Measurements from ENCODE around the gene RNF214. TPM values are rescaled to one million over a fixed set of nuclear protein-coding genes. Genes with fewer than 3 reads are reported as not detected.
A peak's percentile ranks its signal among the peaks of the same experiment; 100 is the strongest.

Gene RNF214
- polyA plus RNA-seq, 2 donors, result 5.9 to 6.6 TPM

GRCh38 chr11:117300773-117301172, 68.3 kb downstream of the RNF214 start:
- H3K27ac ChIP-seq (ENCODE audit: low read depth in 2 of 2, low read length in 1 of 2), result no peak overlapping the region
- H3K27me3 ChIP-seq (ENCODE audit: control insufficient read depth in 1 of 2, insufficient read depth in 2 of 2, low read length in 2 of 2), result no peaks in the 10 kb centered on the region
- H3K4me1 ChIP-seq (ENCODE audit: control insufficient read depth in 2 of 2, insufficient read depth in 2 of 2, low read length in 1 of 2), result peaks cover 5 to 10% of the 10 kb centered on the region in 2 donors
- no peaks in the 10 kb centered on the region for H3K36me3 ChIP-seq (ENCODE audit: control insufficient read depth in 2 of 2, insufficient read depth in 2 of 2, low read length in 1 of 2)
- no peak overlapping the region for H3K4me3 ChIP-seq (ENCODE audit: low read depth in 1 of 2, low read length in 2 of 2)
- no peaks in the 10 kb centered on the region for H3K9me3 ChIP-seq (ENCODE audit: control insufficient read depth in 2 of 2, insufficient read depth in 1 of 2, low read depth in 1 of 2, low read length in 1 of 2)
- WGBS, 2 donors, result 69 to 71% methylated on average over 5 of the region's 5 CpGs

- Histone ChIP-seq H3K4me1 (ENCODE audit: control insufficient read depth in 2 of 2, insufficient read depth in 2 of 2, low read length in 1 of 2) (peaks cover 5 to 10% of the 10 kb centered on the region in 2 donors), H3K27me3 (ENCODE audit: control insufficient read depth in 1 of 2, insufficient read depth in 2 of 2, low read length in 2 of 2) (no peaks in the 10 kb centered on the region), H3K36me3 (ENCODE audit: control insufficient read depth in 2 of 2, insufficient read depth in 2 of 2, low read length in 1 of 2) (no peaks in the 10 kb centered on the region), H3K27ac (ENCODE audit: low read depth in 2 of 2, low read length in 1 of 2) (no peak overlapping the region), H3K4me3 (ENCODE audit: low read depth in 1 of 2, low read length in 2 of 2) (no peak overlapping the region), H3K9me3 (ENCODE audit: control insufficient read depth in 2 of 2, insufficient read depth in 1 of 2, low read depth in 1 of 2, low read length in 1 of 2) (no peaks in the 10 kb centered on the region)
- 80 to 84% methylated on average over 7 of the region's 7 CpGs for WGBS, 2 donors
Measured at GRCh38 chr11:117302228-117302627, 69.8 kb downstream of the RNF214 start.

- Histone ChIP-seq H3K36me3 (ENCODE audit: control insufficient read depth in 2 of 2, insufficient read depth in 2 of 2, low read length in 1 of 2) (no peaks in the 10 kb centered on the region), H3K4me1 (ENCODE audit: control insufficient read depth in 2 of 2, insufficient read depth in 2 of 2, low read length in 1 of 2) (peaks cover 5 to 10% of the 10 kb centered on the region in 2 donors), H3K4me3 (ENCODE audit: low read depth in 1 of 2, low read length in 2 of 2) (no peak overlapping the region), H3K27ac (ENCODE audit: low read depth in 2 of 2, low read length in 1 of 2) (no peak overlapping the region), H3K27me3 (ENCODE audit: control insufficient read depth in 1 of 2, insufficient read depth in 2 of 2, low read length in 2 of 2) (no peaks in the 10 kb centered on the region), H3K9me3 (ENCODE audit: control insufficient read depth in 2 of 2, insufficient read depth in 1 of 2, low read depth in 1 of 2, low read length in 1 of 2) (no peaks in the 10 kb centered on the region)
- 52 to 73% methylated on average over 4 of the region's 4 CpGs for WGBS, 2 donors
Measured at GRCh38 chr11:117303101-117303500, 70.6 kb downstream of the RNF214 start.

GRCh38 chr11:117303646-117304315, 71.3 kb downstream of the RNF214 start:
- H3K36me3 ChIP-seq (ENCODE audit: control insufficient read depth in 2 of 2, insufficient read depth in 2 of 2, low read length in 1 of 2), result no peaks in the 10 kb centered on the region
- WGBS, 2 donors, result 83 to 86% methylated on average over 5 of the region's 5 CpGs
- no peaks in the 10 kb centered on the region for H3K9me3 ChIP-seq (ENCODE audit: control insufficient read depth in 2 of 2, insufficient read depth in 1 of 2, low read depth in 1 of 2, low read length in 1 of 2)
- H3K27ac ChIP-seq (ENCODE audit: low read depth in 2 of 2, low read length in 1 of 2), result no peak overlapping the region
- no peaks in the 10 kb centered on the region for H3K27me3 ChIP-seq (ENCODE audit: control insufficient read depth in 1 of 2, insufficient read depth in 2 of 2, low read length in 2 of 2)
- H3K4me3 ChIP-seq (ENCODE audit: low read depth in 1 of 2, low read length in 2 of 2), result no peak overlapping the region
- H3K4me1 ChIP-seq (ENCODE audit: control insufficient read depth in 2 of 2, insufficient read depth in 2 of 2, low read length in 1 of 2), result peaks cover 5 to 8% of the 10 kb centered on the region in 2 donors

- H3K4me3 ChIP-seq (ENCODE audit: low read depth in 1 of 2, low read length in 2 of 2), result no peak overlapping the region
- no peaks in the 10 kb centered on the region for H3K9me3 ChIP-seq (ENCODE audit: control insufficient read depth in 2 of 2, insufficient read depth in 1 of 2, low read depth in 1 of 2, low read length in 1 of 2)
- WGBS, 2 donors, result 71 to 99% methylated on average over 3 of the region's 3 CpGs
- H3K4me1 ChIP-seq (ENCODE audit: control insufficient read depth in 2 of 2, insufficient read depth in 2 of 2, low read length in 1 of 2), result peaks cover 2 to 4% of the 10 kb centered on the region in 2 donors
- H3K27ac ChIP-seq (ENCODE audit: low read depth in 2 of 2, low read length in 1 of 2), result no peak overlapping the region
- no peaks in the 10 kb centered on the region for H3K36me3 ChIP-seq (ENCODE audit: control insufficient read depth in 2 of 2, insufficient read depth in 2 of 2, low read length in 1 of 2)
- no peaks in the 10 kb centered on the region for H3K27me3 ChIP-seq (ENCODE audit: control insufficient read depth in 1 of 2, insufficient read depth in 2 of 2, low read length in 2 of 2)
Measured at GRCh38 chr11:117305145-117305544, 72.7 kb downstream of the RNF214 start.

GRCh38 chr11:117309310-117309709, 76.8 kb downstream of the RNF214 start:
- Histone ChIP-seq H3K36me3 (ENCODE audit: control insufficient read depth in 2 of 2, insufficient read depth in 2 of 2, low read length in 1 of 2) (no peaks in the 10 kb centered on the region), H3K4me1 (ENCODE audit: control insufficient read depth in 2 of 2, insufficient read depth in 2 of 2, low read length in 1 of 2) (peaks cover 0 to 2% of the 10 kb centered on the region in 2 donors), H3K9me3 (ENCODE audit: control insufficient read depth in 2 of 2, insufficient read depth in 1 of 2, low read depth in 1 of 2, low read length in 1 of 2) (no peaks in the 10 kb centered on the region), H3K27ac (ENCODE audit: low read depth in 2 of 2, low read length in 1 of 2) (no peak overlapping the region), H3K4me3 (ENCODE audit: low read depth in 1 of 2, low read length in 2 of 2) (no peak overlapping the region), H3K27me3 (ENCODE audit: control insufficient read depth in 1 of 2, insufficient read depth in 2 of 2, low read length in 2 of 2) (no peaks in the 10 kb centered on the region)
- 81 to 84% methylated on average over 7 of the region's 7 CpGs for WGBS, 2 donors

- H3K4me3 ChIP-seq (ENCODE audit: low read depth in 1 of 2, low read length in 2 of 2), result no peak overlapping the region
- 69 to 83% methylated on average over 5 of the region's 5 CpGs for WGBS, 2 donors
- H3K27ac ChIP-seq (ENCODE audit: low read depth in 2 of 2, low read length in 1 of 2), result no peak overlapping the region
- no peaks in the 10 kb centered on the region for H3K9me3 ChIP-seq (ENCODE audit: control insufficient read depth in 2 of 2, insufficient read depth in 1 of 2, low read depth in 1 of 2, low read length in 1 of 2)
- H3K36me3 ChIP-seq (ENCODE audit: control insufficient read depth in 2 of 2, insufficient read depth in 2 of 2, low read length in 1 of 2), result no peaks in the 10 kb centered on the region
- H3K27me3 ChIP-seq (ENCODE audit: control insufficient read depth in 1 of 2, insufficient read depth in 2 of 2, low read length in 2 of 2), result no peaks in the 10 kb centered on the region
- H3K4me1 ChIP-seq (ENCODE audit: control insufficient read depth in 2 of 2, insufficient read depth in 2 of 2, low read length in 1 of 2), result peaks cover 4 to 13% of the 10 kb centered on the region in 2 donors
Measured at GRCh38 chr11:117313091-117313490, 80.6 kb downstream of the RNF214 start.

GRCh38 chr11:117313828-117314768, 81.6 kb downstream of the RNF214 start:
- H3K4me1 ChIP-seq (ENCODE audit: control insufficient read depth in 2 of 2, insufficient read depth in 2 of 2, low read length in 1 of 2), result peaks cover 4 to 13% of the 10 kb centered on the region in 2 donors
- 69 to 76% methylated on average over 14 of the region's 14 CpGs for WGBS, 2 donors
- no peak overlapping the region for H3K4me3 ChIP-seq (ENCODE audit: low read depth in 1 of 2, low read length in 2 of 2)
- no peaks in the 10 kb centered on the region for H3K27me3 ChIP-seq (ENCODE audit: control insufficient read depth in 1 of 2, insufficient read depth in 2 of 2, low read length in 2 of 2)
- no peak overlapping the region for H3K27ac ChIP-seq (ENCODE audit: low read depth in 2 of 2, low read length in 1 of 2)
- H3K36me3 ChIP-seq (ENCODE audit: control insufficient read depth in 2 of 2, insufficient read depth in 2 of 2, low read length in 1 of 2), result no peaks in the 10 kb centered on the region
- no peaks in the 10 kb centered on the region for H3K9me3 ChIP-seq (ENCODE audit: control insufficient read depth in 2 of 2, insufficient read depth in 1 of 2, low read depth in 1 of 2, low read length in 1 of 2)

- Histone ChIP-seq H3K36me3 (ENCODE audit: control insufficient read depth in 2 of 2, insufficient read depth in 2 of 2, low read length in 1 of 2) (no peaks in the 10 kb centered on the region), H3K4me3 (ENCODE audit: low read depth in 1 of 2, low read length in 2 of 2) (peak overlapping the region in 1 of 2 donors; percentile 72), H3K27ac (ENCODE audit: low read depth in 2 of 2, low read length in 1 of 2) (no peak overlapping the region), H3K27me3 (ENCODE audit: control insufficient read depth in 1 of 2, insufficient read depth in 2 of 2, low read length in 2 of 2) (no peaks in the 10 kb centered on the region), H3K9me3 (ENCODE audit: control insufficient read depth in 2 of 2, insufficient read depth in 1 of 2, low read depth in 1 of 2, low read length in 1 of 2) (no peaks in the 10 kb centered on the region), H3K4me1 (ENCODE audit: control insufficient read depth in 2 of 2, insufficient read depth in 2 of 2, low read length in 1 of 2) (peaks cover 4 to 13% of the 10 kb centered on the region in 2 donors)
- WGBS, 2 donors, result 28 to 34% methylated on average over 10 of the region's 10 CpGs
Measured at GRCh38 chr11:117314840-117315239, 82.4 kb downstream of the RNF214 start.
